Measurements from ENCODE around the gene FDXACB1.

FDXACB1 gene

GRCh38 chr11:111841370-111842053, 37.5 kb downstream of the FDXACB1 start:
- peak; percentile 71 for DNase-seq (ENCODE audit: low spot score)

GRCh38 chr11:111840143-111840542, 38.8 kb downstream of the FDXACB1 start:
- DNase-seq (ENCODE audit: low spot score), result no peak

DNA sequence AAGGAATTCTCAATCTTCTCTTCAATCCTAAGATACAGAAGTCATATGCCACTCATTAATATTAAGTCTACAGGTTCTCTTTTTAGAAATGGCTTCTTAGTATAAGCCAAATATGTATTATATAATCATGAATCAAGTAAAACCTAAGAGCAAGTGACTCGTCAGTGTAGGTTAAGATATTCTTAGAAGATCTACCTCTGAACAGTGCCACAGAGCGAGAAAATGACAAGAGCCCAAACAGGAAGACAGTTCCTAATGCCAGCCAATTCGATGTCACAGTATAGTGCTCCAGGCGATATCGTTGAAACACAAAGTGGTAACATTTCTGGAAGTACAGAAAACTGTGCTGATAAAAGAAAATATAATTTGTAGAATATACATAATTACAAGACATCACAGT, 40.9 kb downstream of the FDXACB1 start:
- no peak for DNase-seq (ENCODE audit: low spot score)

GRCh38 chr11:111837366-111837891, 41.5 kb downstream of the FDXACB1 start:
- no peak for DNase-seq (ENCODE audit: low spot score)

GRCh38 chr11:111836721-111837120, 42.2 kb downstream of the FDXACB1 start:
- no peak for DNase-seq (ENCODE audit: low spot score)

GRCh38 chr11:111836162-111836561, 42.8 kb downstream of the FDXACB1 start:
- no peak for DNase-seq (ENCODE audit: low spot score)

GRCh38 chr11:111835665-111836064, 43.3 kb downstream of the FDXACB1 start:
- no peak for DNase-seq (ENCODE audit: low spot score)

GRCh38 chr11:111834432-111835163, 44.4 kb downstream of the FDXACB1 start:
- no peak for DNase-seq (ENCODE audit: low spot score)

DNA sequence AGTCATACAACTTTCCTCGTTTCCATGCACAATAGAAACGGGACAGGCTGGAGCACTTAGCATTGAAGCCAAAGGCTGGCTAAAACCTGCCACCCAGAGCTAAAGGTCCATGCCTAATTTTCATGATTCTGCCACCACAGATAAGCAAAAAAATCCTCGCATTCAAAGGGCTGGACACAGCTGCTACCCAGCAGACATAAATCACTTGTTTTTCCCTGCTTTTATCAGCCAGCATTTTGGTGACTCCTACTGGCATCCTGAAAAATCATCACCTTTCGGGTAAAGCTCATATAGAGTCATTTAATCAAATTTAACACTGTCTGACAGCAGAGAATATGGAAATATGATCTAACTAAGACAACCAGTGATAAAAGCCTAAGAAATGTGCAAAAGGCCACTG, 45.4 kb downstream of the FDXACB1 start:
- DNase-seq (ENCODE audit: low spot score), result no peak

GRCh38 chr11:111829185-111829968, 49.6 kb downstream of the FDXACB1 start:
- DNase-seq (ENCODE audit: low spot score), result no peak

DNA sequence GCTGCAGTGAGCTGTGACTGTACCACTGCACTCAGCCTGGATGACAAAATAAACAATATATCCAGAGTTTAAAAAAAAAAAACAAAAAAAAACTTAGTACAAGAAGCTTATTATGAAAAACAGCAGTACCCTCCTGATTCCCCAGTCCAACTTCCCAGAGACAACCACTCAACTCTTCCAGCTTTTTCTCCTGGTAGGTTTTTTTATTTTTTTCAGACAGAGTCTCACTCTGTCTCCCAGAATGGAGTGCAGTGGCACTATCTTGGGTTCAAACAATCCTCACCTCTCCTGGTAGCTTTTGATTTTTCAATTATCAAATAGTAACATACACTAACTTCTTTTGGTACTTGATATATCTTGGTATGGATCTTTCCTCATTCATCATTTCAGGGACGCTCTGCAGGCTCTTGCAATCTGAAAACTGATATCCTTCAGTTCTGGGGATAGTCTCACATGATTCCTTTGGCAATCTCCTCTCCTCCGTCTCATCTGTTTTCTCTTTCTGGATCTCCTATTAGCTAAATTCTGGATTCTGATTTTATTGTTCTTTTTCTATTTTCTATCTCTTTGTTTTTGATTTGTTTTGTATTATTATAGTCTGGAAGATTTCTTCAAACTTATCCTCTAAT, 52.5 kb downstream of the FDXACB1 start:
- no peak for DNase-seq (ENCODE audit: low spot score)

Measured in kidney capillary endothelial cell (primary cell).